Kidney (tissue), 14 donors: Measurements from ENCODE around the gene SCN1B. TPM values are rescaled to one million over a fixed set of nuclear protein-coding genes. Genes with fewer than 3 reads are reported as not detected.

Source experiments
- DNase-seq, 5 donors: peaks; one replicate each; pipeline ENCODE4 v3.0.0-alpha.2; 2013 to 2020
- FAIRE-seq: peaks from 2 replicates; lab custom pipeline; 2012; peaks lifted over from hg19 to GRCh38; lab: Jason Lieb, UNC
- H3K27ac ChIP-seq, 2 donors: one replicate each; pipeline ENCODE4 v1.7.0; 2013; ENCODE audit warnings: low read depth in 2 of 2, low read length in 2 of 2, inconsistent platforms in 1 of 2
- H3K27me3 ChIP-seq: one replicate; pipeline ENCODE4 v1.7.1; 2013; ENCODE audit warnings: low read length, inconsistent platforms; ENCODE audit not compliant: control insufficient read depth, insufficient read depth
- H3K36me3 ChIP-seq, 3 donors: one replicate each; pipeline versions ENCODE4 v1.7.0 to v1.7.1; 2013; ENCODE audit warnings: low read length in 3 of 3, control low read depth in 1 of 3, inconsistent platforms in 1 of 3; ENCODE audit not compliant: insufficient read depth in 3 of 3, control insufficient read depth in 2 of 3
- H3K4me1 ChIP-seq, 3 donors: one replicate each; pipeline versions ENCODE4 v1.7.0 to v1.7.1; 2013; ENCODE audit warnings: low read length in 3 of 3, inconsistent platforms in 1 of 3, low read depth in 1 of 3; ENCODE audit not compliant: control insufficient read depth in 2 of 3, insufficient read depth in 2 of 3
- H3K4me3 ChIP-seq, 3 donors: one replicate each; pipeline versions ENCODE4 v1.7.0 to v1.8.1; 2013; ENCODE audit warnings: low read length in 3 of 3, control low read depth in 1 of 3, inconsistent platforms in 1 of 3
- H3K9ac ChIP-seq, 3 donors: one replicate each; pipeline versions ENCODE4 v1.7.0 to v1.7.1; 2013; ENCODE audit warnings: low read length in 3 of 3, control low read depth in 1 of 3, inconsistent platforms in 1 of 3
- H3K9me3 ChIP-seq, 3 donors: one replicate each; pipeline versions ENCODE4 v1.7.0 to v1.7.1; 2013; ENCODE audit warnings: low read length in 3 of 3, control low read depth in 1 of 3, inconsistent platforms in 1 of 3; ENCODE audit not compliant: control insufficient read depth in 2 of 3, insufficient read depth in 1 of 3
- intact Hi-C: fragments of 100-400 bp; cut with DNase I; formaldehyde crosslinking; loops from one replicate; pipeline ENCODE4 v1.11.1; 2022
- polyA plus RNA-seq: library from polyadenylated mRNA; stranded (reverse); fragments of 350-450 nt; fragmentation: Illumina TruSeq; extraction: RNeasy Lipid Tissue Mini Kit (QIAGEN cat#74804); gene quantifications from one replicate; pipeline ENCODE4 v1.2.3, GENCODE V29; 2014; ENCODE audit warnings: low read depth, low replicate concordance; ENCODE audit not compliant: insufficient read depth
- total RNA-seq: library from RNA; stranded (reverse); fragmentation: NEBNext Ultra II Directional; extraction: Animal tissue kit (Norgen Biotek cat#: 25700); gene quantifications from one replicate; pipeline ENCODE4 v1.2.1, GENCODE V29; 2021
- TF ChIP-seq, protein P1 (sequence below): IDR thresholded peaks from 3 replicates; pipeline ENCODE4 v1.5.1; 2012; ENCODE audit warnings: mild to moderate bottlenecking, moderate library complexity, borderline replicate concordance; ENCODE audit not compliant: insufficient read depth; ENCODE audit errors: extremely low read depth
- donor health status: control.
- donor health status: control.
- donor health status: control.
- donor health status: control.
- donor health status: control.
- donor health status: DM: yes; HTN: yes; CAD: no.
- donor health status: Normal renal cell carcinoma (clear cell type).

Gene SCN1B
- total and polyA plus RNA-seq, 2 donors from 2014 or later: 9.6 to 24.1 TPM

DNA sequence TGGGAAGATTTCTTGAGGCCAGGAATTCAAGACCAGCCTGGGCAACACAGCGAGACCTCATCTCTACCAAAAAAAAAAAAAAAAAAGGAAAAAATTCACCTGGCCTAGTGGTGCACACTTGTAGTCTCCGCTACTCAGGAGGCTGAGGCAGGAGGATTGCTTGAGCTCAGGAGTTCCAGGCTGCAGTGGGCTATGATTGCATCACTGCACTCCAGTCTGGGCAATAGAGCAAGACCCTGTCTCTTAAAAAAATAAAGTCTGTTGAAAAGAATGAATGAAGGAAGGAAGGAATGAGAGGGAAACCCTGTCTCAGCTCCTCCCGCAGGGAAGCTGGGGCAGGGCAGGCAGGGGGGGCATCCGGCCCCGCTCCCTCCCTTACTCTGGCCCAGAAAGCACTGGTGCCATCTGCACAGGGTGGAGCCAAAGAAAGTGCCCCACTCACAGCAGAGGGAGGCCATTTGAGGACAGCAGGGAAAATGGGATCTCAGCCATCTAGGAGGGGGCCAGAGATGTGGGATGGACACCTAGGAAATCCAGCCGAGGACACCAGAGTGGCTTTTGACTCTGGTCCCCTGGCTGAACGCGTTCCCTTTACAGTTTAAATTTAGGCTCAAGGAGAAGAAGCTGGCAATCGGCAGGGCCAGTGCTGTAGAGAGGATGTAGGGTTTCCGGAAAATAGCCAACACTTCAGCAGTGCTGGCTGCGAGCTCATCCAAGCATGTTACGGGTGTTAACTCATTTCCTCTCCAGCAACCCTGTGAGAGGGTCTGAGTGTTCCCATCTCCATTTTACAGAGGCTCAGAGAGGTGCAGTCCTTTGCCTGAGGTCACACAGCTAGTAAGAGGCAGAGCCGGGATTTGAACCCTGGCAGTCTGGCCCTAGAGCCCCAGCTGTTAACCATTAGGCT lies 7.7 kb downstream of the SCN1B start:
- Histone ChIP-seq H3K4me1 (peaks cover 0 to 30% (median 11%) of the 10 kb centered on the region in 3 donors), H3K9ac (no peak overlapping the region)

DNA sequence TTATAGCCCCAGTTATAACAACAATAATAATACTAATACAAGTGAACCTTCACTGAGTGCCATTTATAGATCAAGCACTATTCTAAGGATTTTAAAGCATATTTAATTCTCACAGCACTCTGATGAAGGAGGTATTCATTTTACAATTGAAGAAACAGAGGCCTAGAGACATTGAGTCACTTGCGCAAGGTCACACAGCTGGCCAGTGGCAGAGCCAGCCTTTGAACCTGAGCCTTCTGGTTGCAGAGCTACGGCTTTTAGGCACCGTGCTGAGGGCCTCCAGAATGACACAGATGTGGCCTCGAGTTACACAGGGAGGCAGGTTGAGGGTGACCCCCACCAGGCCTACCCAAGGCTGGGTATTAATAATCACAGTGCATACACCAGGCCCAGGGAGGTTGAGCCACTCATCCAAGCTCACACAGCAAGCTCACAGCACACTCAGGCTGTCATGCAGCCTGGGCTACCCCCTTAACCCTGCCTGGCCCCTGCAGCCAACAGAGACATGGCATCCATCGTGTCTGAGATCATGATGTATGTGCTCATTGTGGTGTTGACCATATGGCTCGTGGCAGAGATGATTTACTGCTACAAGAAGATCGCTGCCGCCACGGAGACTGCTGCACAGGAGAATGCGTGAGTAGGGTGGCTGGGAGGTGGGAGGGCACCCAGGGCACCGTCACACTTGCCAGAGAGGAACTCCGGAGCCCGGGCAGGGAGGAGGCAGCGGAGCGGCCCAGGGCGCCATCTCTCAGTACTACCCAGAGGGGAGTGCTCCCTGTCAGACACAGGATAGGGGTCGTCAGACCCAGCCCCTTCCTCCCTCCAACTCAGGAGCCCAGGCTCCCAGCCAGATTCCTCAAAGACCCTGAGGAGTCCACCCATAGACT lies 8.6 kb downstream of the SCN1B start:
- Histone ChIP-seq H3K4me1 (peaks cover 0 to 35% (median 11%) of the 10 kb centered on the region in 3 donors), H3K27me3 (no peaks in the 10 kb centered on the region), H3K27ac (peak overlapping the region in 1 of 2 donors; percentile 52), H3K4me3 (no peak overlapping the region), H3K9me3 (no peaks in the 10 kb centered on the region), H3K9ac (no peak overlapping the region), H3K36me3 (no peaks in the 10 kb centered on the region)
- no peak for FAIRE-seq
- peak in 4 of 5 donors; percentile 61 to 81 (median 67) for DNase-seq
- TF ChIP-seq, protein P1, sequence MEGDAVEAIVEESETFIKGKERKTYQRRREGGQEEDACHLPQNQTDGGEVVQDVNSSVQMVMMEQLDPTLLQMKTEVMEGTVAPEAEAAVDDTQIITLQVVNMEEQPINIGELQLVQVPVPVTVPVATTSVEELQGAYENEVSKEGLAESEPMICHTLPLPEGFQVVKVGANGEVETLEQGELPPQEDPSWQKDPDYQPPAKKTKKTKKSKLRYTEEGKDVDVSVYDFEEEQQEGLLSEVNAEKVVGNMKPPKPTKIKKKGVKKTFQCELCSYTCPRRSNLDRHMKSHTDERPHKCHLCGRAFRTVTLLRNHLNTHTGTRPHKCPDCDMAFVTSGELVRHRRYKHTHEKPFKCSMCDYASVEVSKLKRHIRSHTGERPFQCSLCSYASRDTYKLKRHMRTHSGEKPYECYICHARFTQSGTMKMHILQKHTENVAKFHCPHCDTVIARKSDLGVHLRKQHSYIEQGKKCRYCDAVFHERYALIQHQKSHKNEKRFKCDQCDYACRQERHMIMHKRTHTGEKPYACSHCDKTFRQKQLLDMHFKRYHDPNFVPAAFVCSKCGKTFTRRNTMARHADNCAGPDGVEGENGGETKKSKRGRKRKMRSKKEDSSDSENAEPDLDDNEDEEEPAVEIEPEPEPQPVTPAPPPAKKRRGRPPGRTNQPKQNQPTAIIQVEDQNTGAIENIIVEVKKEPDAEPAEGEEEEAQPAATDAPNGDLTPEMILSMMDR: no peak
- intact Hi-C loops: no loop called here

More for the DNA sequence above, 7.7 kb downstream of the SCN1B start:
- H3K27ac ChIP-seq: peak overlapping the region in 1 of 2 donors; percentile 74
- H3K4me3 ChIP-seq: no peak overlapping the region
- no peaks in the 10 kb centered on the region for H3K36me3 ChIP-seq
- DNase-seq (peak in 1 of 5 donors; percentile 43), FAIRE-seq (no peak)
- intact Hi-C loops: no loop called here
- H3K27me3 ChIP-seq: no peaks in the 10 kb centered on the region
- H3K9me3 ChIP-seq: no peaks in the 10 kb centered on the region
- TF ChIP-seq, protein P1: no peak

DNA sequence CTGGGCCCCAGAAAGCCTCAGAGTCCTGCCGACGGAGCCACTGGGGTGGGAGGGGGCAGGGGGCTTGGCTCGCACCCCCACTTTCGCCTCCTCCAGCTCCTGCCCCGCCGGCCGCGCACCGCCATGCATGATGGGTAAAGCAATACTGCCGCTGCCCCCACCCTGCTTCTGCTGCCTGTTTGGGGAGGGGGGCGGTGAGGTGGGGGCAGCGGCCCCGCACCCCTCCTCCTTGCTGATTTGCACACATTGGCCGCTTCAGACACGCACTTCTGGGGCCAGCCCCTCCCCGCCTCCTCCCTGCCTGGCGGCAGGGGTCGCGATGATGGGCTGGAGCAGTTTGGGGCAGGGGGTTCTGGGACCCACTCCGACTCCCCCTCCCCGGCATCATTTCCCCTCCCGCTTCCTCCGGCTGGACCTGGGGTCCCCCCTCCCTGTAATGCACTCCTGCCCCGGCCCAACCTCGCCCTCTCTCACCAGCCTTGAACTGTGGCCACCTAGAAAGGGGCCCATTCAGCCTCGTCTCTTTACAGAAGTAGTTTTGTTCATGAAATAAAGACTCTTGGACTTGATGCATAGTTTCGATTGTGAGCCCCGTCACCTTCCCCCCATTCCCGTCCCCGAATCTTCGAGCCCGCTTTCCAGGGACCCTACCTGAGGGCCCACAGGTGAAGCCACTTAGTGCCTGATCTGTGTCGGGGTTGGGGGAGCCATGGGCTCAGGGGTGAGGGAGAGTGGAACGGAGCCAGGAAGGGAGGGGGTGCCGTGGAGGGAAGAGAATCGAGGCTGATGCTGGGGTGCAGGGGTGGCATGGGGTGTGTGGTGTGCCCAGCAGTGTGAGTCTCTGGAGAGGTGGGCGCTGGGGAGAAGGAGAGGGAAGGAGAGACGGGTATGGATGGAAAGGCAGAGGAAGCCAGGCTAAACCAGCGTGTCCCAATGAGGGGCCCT lies 9.9 kb downstream of the SCN1B start:
- Histone ChIP-seq H3K27me3 (no peaks in the 10 kb centered on the region), H3K9me3 (no peaks in the 10 kb centered on the region), H3K4me1 (peaks cover 0 to 47% (median 22%) of the 10 kb centered on the region in 3 donors), H3K36me3 (no peaks in the 10 kb centered on the region), H3K9ac (peak overlapping the region in 1 of 3 donors; percentile 87), H3K4me3 (peak overlapping the region in 1 of 3 donors; percentile 82), H3K27ac (peak overlapping the region; percentile 94 to 97)
- DNase-seq (peak in 4 of 5 donors; percentile 17 to 76 (median 42)), FAIRE-seq (no peak)
- TF ChIP-seq, protein P1: no peak
- intact Hi-C loops: no loop called here
